GM12891 (cell line): Measurements from ENCODE around the gene TBC1D4.

Experiments used
- POLR2A ChIP-seq: IDR thresholded peaks from 2 replicates; pipeline ENCODE4 v1.6.1; 2011; ENCODE audit warnings: low read depth, low read length, control low read depth
- POLR2AphosphoS5 ChIP-seq: IDR thresholded peaks from 2 replicates; pipeline ENCODE4 v1.6.1; 2011; ENCODE audit warnings: low read depth, low read length, control low read depth
- SPI1 ChIP-seq: IDR thresholded peaks from 2 replicates; pipeline ENCODE4 v1.6.1; 2011; ENCODE audit warnings: low read depth, low read length, control low read depth
- TAF1 ChIP-seq: IDR thresholded peaks from 2 replicates; pipeline ENCODE4 v1.6.1; 2011; ENCODE audit warnings: low read depth, low read length, control low read depth

- TF ChIP-seq POLR2A (no peak), POLR2AphosphoS5 (no peak), TAF1 (no peak), SPI1 (no peak)
Observed at GRCh38 chr13:75407473-75407872, 74.5 kb downstream of the TBC1D4 start.
